ENCODE measurements around the gene SCNM1. TPM values are rescaled to one million over a fixed set of nuclear protein-coding genes. Genes with fewer than 3 reads are reported as not detected.

SCNM1 gene
- total RNA-seq, 2 donors from 2014 or later = 25.1 to 39.5 TPM

GRCh38 chr1:151131701-151132334, 34.1 kb upstream of the SCNM1 start:
- Histone ChIP-seq H3K27ac (peak overlapping the region; percentile 29 to 45), H3K27me3 (replicated peaks; ENCODE audit: insufficient read depth) (no peaks in the 10 kb centered on the region), H3K4me1 (replicated peaks) (no peaks in the 10 kb centered on the region), H3K9me3 (no peaks in the 10 kb centered on the region), H3K36me3 (no peaks in the 10 kb centered on the region), H3K4me3 (peak overlapping the region; percentile 21 to 33)
- no peak for DNase-seq (ENCODE audit: low spot score)
- intact Hi-C loops (cut with DNase I) = no loop called here
- 26% methylated on average over 37 of the region's 39 CpGs for WGBS
- TF ChIP-seq POLR2A (IDR thresholded peaks at IDR 0.05) (no peak), CTCF (IDR thresholded peaks at IDR 0.05) (no peak), POLR2AphosphoS5 (IDR thresholded peaks at IDR 0.05) (no peak)

- no peak for TF ChIP-seq POLR2A (IDR thresholded peaks at IDR 0.05)
- no peak for TF ChIP-seq CTCF (IDR thresholded peaks at IDR 0.05)
- no peak for TF ChIP-seq POLR2AphosphoS5 (IDR thresholded peaks at IDR 0.05)
- Histone ChIP-seq H3K27ac (no peak overlapping the region), H3K9me3 (no peaks in the 10 kb centered on the region), H3K27me3 (replicated peaks; ENCODE audit: insufficient read depth) (no peaks in the 10 kb centered on the region), H3K4me3 (no peak overlapping the region), H3K36me3 (no peaks in the 10 kb centered on the region), H3K4me1 (replicated peaks) (no peaks in the 10 kb centered on the region)
- WGBS = 62% methylated on average over 36 of the region's 74 CpGs
- intact Hi-C loops (cut with DNase I) = no loop called here
- no peak for DNase-seq (ENCODE audit: low spot score)
Observed at GRCh38 chr1:151132335-151133017, 33.5 kb upstream of the SCNM1 start.

GRCh38 chr1:151133018-151133806, 32.7 kb upstream of the SCNM1 start:
- Histone ChIP-seq H3K9me3 (no peaks in the 10 kb centered on the region), H3K4me1 (replicated peaks) (no peaks in the 10 kb centered on the region), H3K36me3 (no peaks in the 10 kb centered on the region), H3K27me3 (replicated peaks; ENCODE audit: insufficient read depth) (no peaks in the 10 kb centered on the region), H3K4me3 (no peak overlapping the region), H3K27ac (no peak overlapping the region)
- intact Hi-C loops (cut with DNase I) = no loop called here
- 81% methylated on average over 48 of the region's 65 CpGs for WGBS
- DNase-seq (ENCODE audit: low spot score) = no peak
- TF ChIP-seq POLR2A (IDR thresholded peaks at IDR 0.05) (no peak), CTCF (IDR thresholded peaks at IDR 0.05) (no peak), POLR2AphosphoS5 (IDR thresholded peaks at IDR 0.05) (no peak)

GRCh38 chr1:151134396-151134795, 31.5 kb upstream of the SCNM1 start:
- no peak overlapping the region for H3K27ac ChIP-seq
- no peaks in the 10 kb centered on the region for H3K4me1 ChIP-seq (replicated peaks)
- TF ChIP-seq POLR2A (IDR thresholded peaks at IDR 0.05) (no peak), POLR2AphosphoS5 (IDR thresholded peaks at IDR 0.05) (no peak), CTCF (IDR thresholded peaks at IDR 0.05) (no peak)
- no peaks in the 10 kb centered on the region for H3K9me3 ChIP-seq
- WGBS = 81% methylated on average over 3 of the region's 3 CpGs
- no peak for DNase-seq (ENCODE audit: low spot score)
- intact Hi-C loops (cut with DNase I) = no loop called here
- no peaks in the 10 kb centered on the region for H3K36me3 ChIP-seq
- no peaks in the 10 kb centered on the region for H3K27me3 ChIP-seq (replicated peaks; ENCODE audit: insufficient read depth)
- H3K4me3 ChIP-seq = no peak overlapping the region

Measured in prostate gland (tissue), 2 donors.